Measurements from ENCODE around the gene ARHGEF11. TPM values are rescaled to one million over a fixed set of nuclear protein-coding genes. Genes with fewer than 3 reads are reported as not detected.

The ARHGEF11 gene
- total RNA-seq, 1 experiment from 2014 or later, result 25.3 TPM

GRCh38 chr1:156930483-156930882, 115.1 kb downstream of the ARHGEF11 start:
- no peak overlapping the region for H3K4me3 ChIP-seq (ENCODE audit: low read depth, low read length, poor library complexity, severe bottlenecking)
- H3K27me3 ChIP-seq (replicated peaks; ENCODE audit: insufficient read depth, low read depth, low read length, poor library complexity), result peaks cover 8% of the 10 kb centered on the region
- ChIA-PET POLR2A (ENCODE audit: low non-redundant PET) (no interaction called here), CTCF (no interaction called here)
- no peaks in the 10 kb centered on the region for H3K36me3 ChIP-seq (ENCODE audit: insufficient read depth, low read length, poor library complexity, severe bottlenecking)
- BruUV-seq (replicated peaks), result no TSS peak
- no peak for DNase-seq (ENCODE audit: low spot score)
- no peaks in the 10 kb centered on the region for H3K4me1 ChIP-seq (ENCODE audit: insufficient read depth, low read length, poor library complexity, severe bottlenecking)
- TF ChIP-seq CTCF (conservative IDR thresholded peaks at IDR 0.05; ENCODE audit: low read depth, low read length) (no peak), EZH2 (IDR thresholded peaks at IDR 0.05; ENCODE audit: borderline replicate concordance, low read depth, low read length, poor library complexity, severe bottlenecking) (no peak)
- intact Hi-C loops (cut with micrococcal nuclease; ENCODE audit: unreplicated experiment), result no loop called here
- no peaks in the 10 kb centered on the region for H3K9me3 ChIP-seq (ENCODE audit: low read depth, low read length, poor library complexity, severe bottlenecking)
- H3K27ac ChIP-seq (ENCODE audit: low read depth, low read length, poor library complexity, severe bottlenecking), result no peak overlapping the region

GRCh38 chr1:156929596-156930238, 115.8 kb downstream of the ARHGEF11 start:
- intact Hi-C loops (cut with micrococcal nuclease; ENCODE audit: unreplicated experiment), result loop anchor here (10.0 kb wide), 1 partner anchor 245 kb away; no protein-coding TSS in a partner anchor
- no TSS peak for BruUV-seq (replicated peaks)
- Histone ChIP-seq H3K9me3 (ENCODE audit: low read depth, low read length, poor library complexity, severe bottlenecking) (no peaks in the 10 kb centered on the region), H3K36me3 (ENCODE audit: insufficient read depth, low read length, poor library complexity, severe bottlenecking) (no peaks in the 10 kb centered on the region), H3K4me1 (ENCODE audit: insufficient read depth, low read length, poor library complexity, severe bottlenecking) (no peaks in the 10 kb centered on the region), H3K27me3 (replicated peaks; ENCODE audit: insufficient read depth, low read depth, low read length, poor library complexity) (peaks cover 12% of the 10 kb centered on the region), H3K27ac (ENCODE audit: low read depth, low read length, poor library complexity, severe bottlenecking) (no peak overlapping the region), H3K4me3 (ENCODE audit: low read depth, low read length, poor library complexity, severe bottlenecking) (no peak overlapping the region)
- DNase-seq (ENCODE audit: low spot score), result no peak
- CTCF ChIA-PET, result interaction anchor here (0.6 kb wide), 1 partner anchor 30 kb away, joined by 4 read pairs; no protein-coding TSS in a partner anchor
- TF ChIP-seq CTCF (conservative IDR thresholded peaks at IDR 0.05; ENCODE audit: low read depth, low read length), result no peak
- TF ChIP-seq EZH2 (IDR thresholded peaks at IDR 0.05; ENCODE audit: borderline replicate concordance, low read depth, low read length, poor library complexity, severe bottlenecking), result no peak
- POLR2A ChIA-PET (ENCODE audit: low non-redundant PET), result no interaction called here

- POLR2A ChIA-PET (ENCODE audit: low non-redundant PET), result interaction anchor here (0.7 kb wide), 1 partner anchor 14 kb away, joined by 17 read pairs; no protein-coding TSS in a partner anchor
These were observed 117.4 kb downstream of the ARHGEF11 start for GRCh38 chr1:156928043-156928602.

More at GRCh38 chr1:156928043-156928602, 117.4 kb downstream of the ARHGEF11 start:
- CTCF ChIA-PET, result interaction anchor here (0.6 to 1.5 kb wide), 10 partner anchors 11 to 239 kb away, joined by 3 to 12 read pairs (median 4); no protein-coding TSS in a partner anchor
- Histone ChIP-seq H3K4me3 (ENCODE audit: low read depth, low read length, poor library complexity, severe bottlenecking) (peak overlapping the region; percentile 31), H3K9me3 (ENCODE audit: low read depth, low read length, poor library complexity, severe bottlenecking) (no peaks in the 10 kb centered on the region), H3K27ac (ENCODE audit: low read depth, low read length, poor library complexity, severe bottlenecking) (no peak overlapping the region), H3K27me3 (replicated peaks; ENCODE audit: insufficient read depth, low read depth, low read length, poor library complexity) (peaks cover 28% of the 10 kb centered on the region), H3K36me3 (ENCODE audit: insufficient read depth, low read length, poor library complexity, severe bottlenecking) (no peaks in the 10 kb centered on the region), H3K4me1 (ENCODE audit: insufficient read depth, low read length, poor library complexity, severe bottlenecking) (no peaks in the 10 kb centered on the region)
- DNase-seq (ENCODE audit: low spot score), result no peak
- BruUV-seq (replicated peaks), result no TSS peak
- peak; percentile 7; the same call in 1 of the 2 replicates for TF ChIP-seq CTCF (conservative IDR thresholded peaks at IDR 0.05; ENCODE audit: low read depth, low read length)
- no peak for TF ChIP-seq EZH2 (IDR thresholded peaks at IDR 0.05; ENCODE audit: borderline replicate concordance, low read depth, low read length, poor library complexity, severe bottlenecking)
- intact Hi-C loops (cut with micrococcal nuclease; ENCODE audit: unreplicated experiment), result loop anchor here (10.0 kb wide), 1 partner anchor 243 kb away; no protein-coding TSS in a partner anchor
